Stimulated activated CD8-positive, alpha-beta memory T cell treated with anti-CD3 and anti-CD28 coated beads, Interleukin-4, amount 100 ng/mL, for 4 hours (primary cell): ENCODE data around the gene ROR2.

Experiments used
- DNase-seq, 2 donors: peaks; one replicate each; pipeline ENCODE4 v3.0.0-alpha.2; 2020; ENCODE audit warnings: low read depth in 2 of 2, low spot score in 1 of 2

ROR2 gene

DNA sequence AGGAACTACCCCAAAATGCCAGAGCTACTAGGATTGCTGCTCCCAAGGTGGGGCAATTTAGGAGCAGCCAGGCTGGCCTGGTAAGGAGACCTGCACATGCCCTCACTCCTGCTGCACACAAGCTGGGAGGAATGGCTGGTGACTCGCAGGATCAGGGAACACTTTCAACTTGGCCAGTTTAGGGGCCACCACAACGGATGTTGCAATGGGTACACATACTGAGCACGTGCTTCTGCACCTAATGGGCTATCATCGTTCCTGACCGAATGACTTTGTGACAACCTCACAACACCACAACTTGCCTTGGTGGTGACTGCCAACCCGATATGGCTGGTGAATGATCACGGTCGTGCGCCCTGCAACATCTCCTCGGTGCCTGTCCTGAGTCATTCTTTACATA lies 172.0 kb downstream of the ROR2 start:
- DNase-seq, result no peak

DNA sequence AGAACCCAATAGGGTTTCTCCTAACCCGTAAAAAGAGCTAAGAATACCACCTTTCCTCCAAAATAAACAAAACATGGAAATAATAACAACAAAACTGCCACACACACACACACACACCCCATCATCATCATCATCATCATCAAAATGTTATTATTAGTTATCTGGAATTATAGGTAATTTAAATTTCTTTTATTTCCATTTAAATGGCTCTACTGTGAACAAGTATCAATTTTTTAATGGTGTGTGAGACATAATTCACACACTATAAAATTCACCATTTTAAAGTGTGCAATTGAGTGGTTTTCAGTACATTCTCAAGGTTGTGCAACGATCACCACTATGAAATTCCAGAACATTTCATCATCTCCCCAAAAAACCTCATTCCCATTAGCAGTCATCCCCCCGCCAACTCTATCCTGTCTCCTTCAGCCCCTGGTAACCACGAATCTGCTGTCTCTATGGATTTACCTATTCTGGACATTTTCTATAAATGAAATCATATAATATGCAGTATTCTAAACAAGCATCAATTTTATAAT lies 172.7 kb downstream of the ROR2 start:
- no peak for DNase-seq

DNA sequence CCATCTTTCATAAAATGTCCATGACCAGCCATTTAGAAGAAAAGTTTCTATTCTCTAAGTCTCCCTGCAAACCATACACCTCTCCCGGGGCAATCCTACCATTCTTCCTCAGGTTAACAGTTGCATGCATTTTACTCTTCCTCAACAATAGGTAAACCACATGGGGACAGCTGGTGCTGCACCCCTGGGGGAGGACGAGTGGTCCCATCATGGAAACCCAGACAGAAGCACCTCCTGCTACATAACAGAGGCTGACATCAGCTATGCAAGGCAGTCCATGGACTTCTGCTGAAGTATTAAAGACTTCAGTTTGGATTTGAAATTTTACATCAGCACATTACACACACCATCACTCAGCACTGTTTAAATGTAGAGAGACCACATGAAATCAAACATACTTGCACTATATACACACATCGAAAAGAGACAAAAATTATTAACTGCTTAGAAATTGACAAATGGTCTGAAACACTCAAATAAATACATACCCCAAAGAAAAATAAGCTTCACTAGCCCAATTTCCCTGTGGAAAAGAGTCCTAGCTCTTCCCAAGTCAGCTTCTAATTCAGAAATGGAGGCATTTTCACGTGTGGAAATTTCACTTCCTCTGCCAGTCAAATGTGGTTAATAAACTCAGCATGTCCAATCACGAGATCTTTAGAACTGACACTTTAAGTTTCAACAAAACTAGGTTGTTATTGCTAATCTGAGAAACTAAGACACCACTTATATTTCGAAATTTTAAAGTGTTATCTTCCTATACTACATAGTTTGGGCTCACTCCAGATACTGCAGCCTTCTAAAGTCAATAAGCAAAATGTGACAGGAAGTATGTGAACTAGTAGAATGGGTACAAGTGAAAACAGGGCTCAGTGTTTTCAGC lies 173.4 kb downstream of the ROR2 start:
- DNase-seq, result no peak

DNA sequence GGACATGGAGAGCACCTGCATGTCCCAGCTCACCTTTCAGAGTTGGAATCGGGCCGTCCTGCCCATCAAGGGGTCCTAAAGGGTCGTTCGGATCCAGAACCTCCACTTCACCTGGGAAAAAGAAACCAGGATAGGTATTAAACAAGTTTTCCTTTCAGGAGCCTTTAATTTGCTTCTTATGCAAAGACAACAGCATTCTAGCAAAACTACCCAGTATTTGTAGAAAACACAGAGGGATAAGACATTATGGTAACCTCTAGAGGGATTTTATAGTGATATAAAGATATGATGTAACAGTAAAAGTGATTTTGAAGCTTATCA lies 174.4 kb downstream of the ROR2 start:
- no peak for DNase-seq

DNA sequence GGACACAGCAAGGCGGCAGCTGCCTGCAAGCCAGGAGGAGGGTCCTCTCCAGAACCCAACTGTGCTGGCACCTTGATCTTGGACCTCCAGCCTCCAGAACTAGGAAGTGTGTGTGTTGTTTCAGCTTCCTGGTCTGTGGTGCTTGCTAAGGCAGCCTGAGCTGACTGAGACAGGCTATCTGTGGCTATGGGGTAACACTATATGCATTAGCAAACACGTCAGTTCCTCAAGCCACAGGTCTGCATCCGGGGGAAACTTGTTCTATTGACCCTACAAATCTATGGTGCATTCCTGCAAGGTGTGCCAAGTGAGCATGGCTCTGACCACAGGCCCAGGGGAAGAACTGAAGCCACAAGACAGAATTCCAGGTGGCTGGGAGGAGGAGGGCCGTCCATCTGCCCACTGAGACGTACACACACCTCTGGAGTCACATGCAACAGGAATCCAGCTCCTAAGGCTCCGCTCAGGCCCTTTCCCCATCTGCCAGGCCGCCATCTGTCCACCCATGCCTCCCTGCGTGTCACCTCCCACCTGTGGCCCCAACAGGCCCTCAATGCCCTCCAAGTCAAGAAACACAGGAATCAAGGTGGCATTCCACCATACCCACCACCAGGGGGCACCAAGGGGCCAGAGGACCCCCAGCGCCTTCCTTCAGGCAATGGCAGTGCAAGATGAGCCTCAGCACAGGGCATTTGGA lies 174.9 kb downstream of the ROR2 start:
- DNase-seq, result peak; percentile 20 to 50

DNA sequence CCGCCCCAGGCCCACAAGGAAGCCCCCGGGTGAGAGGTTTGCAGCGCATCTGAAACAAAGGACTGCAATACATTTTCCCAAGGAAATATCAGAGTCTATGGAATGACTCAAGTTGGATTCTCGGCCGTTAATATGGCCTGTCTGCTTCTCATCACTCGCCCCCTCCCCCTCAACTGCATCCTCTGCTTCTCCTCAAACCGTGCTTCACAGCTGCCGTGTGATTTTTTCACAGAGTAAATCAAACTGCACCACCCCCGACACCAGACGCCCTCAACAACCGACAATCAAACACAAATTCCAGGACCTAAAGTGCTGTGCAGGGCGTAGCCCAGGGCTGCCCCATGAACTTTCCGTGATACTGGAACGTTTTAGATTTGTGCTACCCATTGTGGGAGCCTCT lies 176.9 kb downstream of the ROR2 start:
- DNase-seq, result no peak

DNA sequence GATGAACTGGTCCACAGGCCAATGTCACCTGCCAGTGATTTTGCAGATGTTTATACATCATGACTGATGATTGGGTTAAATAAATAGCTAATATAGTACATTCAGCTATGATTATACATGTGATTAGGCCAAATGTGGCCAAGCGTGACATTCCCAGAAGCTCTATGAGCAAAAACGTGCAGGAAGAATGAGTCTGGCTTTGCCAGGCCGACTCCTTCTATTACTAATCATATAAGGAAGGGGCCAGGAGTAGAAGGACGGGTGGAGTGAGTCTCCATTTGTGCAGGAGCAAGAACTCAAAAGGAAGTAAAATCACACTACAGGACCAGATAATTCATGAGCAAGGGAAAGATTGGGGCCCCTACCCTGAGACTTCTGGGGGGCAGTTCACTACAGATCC lies 178.2 kb downstream of the ROR2 start:
- DNase-seq, result no peak

DNA sequence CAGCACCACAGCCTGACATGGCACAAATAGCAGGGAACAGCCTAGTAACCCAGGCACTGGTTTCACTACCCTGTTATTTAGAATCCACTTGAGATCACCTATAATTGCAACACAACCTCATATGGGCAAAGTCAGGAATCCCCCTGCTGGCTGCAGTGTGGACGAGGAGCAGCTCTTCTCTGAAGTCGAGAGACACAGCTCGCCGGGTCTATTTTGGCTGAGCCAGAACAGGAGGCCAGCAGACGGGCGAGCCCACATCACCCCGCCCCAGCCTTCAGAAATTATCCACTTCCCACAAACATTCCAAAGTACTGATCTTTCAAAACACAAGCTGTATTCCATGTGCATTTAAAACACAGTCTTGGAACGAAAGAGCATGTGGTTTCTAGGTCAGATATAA lies 179.0 kb downstream of the ROR2 start:
- DNase-seq, result no peak

DNA sequence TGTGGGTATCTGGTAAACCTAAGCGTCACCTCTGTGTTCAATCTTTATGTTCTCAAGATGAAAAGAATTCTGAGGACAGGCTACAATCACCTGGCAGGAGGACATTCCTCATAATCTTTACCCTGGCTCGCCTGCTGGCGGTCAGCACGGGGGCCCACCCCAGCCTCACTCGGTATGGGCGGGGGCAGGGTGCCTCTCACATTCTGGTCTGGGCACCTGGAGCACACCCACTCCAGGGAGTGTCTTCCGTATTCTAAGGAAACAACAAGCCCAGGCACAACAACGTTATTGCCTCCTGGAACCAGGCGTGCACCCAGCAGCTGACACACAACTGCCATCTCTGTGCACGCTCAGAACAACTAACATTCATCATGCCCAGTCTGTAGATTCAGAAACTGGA lies 179.8 kb downstream of the ROR2 start:
- DNase-seq, result no peak

DNA sequence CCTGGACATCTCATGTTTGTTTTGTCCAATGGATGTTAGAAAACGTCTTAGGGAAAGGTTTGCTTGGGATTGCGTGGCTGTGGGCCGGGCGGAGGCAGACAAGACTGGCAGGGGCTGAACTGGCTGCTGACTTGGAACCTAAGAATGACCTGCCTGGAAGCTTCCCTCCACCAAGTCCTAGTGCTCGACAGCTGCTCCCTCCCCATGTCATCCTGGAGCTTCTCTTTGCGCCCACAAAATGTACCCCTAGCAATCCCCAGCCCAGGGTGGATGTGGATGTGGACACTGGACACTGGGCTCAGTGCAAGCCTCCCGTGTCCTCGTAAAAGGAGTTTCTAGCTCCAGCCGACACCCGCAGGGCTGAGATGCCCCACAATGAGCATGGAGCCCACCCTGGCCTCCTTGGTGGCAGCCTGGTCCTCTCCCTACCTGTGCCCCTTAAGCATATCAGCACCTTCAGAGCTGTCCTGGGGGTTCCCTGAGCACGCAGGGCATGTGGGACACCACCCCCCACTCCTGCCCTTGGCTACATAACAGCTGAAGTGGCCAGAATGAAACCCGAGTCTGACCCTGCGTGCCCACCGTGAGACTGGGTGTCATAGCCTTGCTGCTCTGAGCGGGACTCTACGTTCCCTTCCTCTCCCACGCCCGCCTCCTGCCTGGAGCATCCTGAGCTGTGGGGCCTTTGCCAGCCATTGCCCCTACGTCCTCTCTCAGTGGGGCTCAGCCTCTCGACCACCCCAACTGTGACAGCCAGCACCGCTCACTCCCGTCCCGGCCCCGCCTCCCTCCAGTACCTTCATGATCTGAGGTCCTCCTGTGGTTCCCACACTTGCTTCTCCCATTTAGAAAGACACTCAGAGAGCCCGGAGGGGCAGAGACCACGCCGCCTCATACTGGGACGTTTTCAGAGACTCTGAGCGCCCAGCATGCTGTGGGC lies 180.8 kb downstream of the ROR2 start:
- DNase-seq, result no peak

DNA sequence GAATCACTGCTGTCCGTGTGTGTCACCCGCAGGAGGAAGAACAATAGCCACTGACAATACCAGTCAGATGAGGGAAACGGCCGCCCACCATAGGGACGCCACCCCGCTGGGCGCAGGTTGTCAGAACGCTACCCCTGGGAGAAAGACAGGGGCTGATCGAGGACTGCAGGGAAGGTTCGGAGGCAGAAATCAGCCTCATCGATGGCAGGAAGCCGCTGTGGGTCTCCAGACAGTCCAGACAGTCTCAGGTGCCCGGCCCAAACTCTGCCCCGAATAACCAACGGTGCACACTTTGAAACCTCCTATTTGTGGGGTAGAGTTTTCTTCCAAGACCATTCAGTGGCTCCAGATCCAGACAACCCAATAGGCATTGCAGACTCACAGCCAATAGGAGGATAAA lies 181.5 kb downstream of the ROR2 start:
- no peak for DNase-seq

DNA sequence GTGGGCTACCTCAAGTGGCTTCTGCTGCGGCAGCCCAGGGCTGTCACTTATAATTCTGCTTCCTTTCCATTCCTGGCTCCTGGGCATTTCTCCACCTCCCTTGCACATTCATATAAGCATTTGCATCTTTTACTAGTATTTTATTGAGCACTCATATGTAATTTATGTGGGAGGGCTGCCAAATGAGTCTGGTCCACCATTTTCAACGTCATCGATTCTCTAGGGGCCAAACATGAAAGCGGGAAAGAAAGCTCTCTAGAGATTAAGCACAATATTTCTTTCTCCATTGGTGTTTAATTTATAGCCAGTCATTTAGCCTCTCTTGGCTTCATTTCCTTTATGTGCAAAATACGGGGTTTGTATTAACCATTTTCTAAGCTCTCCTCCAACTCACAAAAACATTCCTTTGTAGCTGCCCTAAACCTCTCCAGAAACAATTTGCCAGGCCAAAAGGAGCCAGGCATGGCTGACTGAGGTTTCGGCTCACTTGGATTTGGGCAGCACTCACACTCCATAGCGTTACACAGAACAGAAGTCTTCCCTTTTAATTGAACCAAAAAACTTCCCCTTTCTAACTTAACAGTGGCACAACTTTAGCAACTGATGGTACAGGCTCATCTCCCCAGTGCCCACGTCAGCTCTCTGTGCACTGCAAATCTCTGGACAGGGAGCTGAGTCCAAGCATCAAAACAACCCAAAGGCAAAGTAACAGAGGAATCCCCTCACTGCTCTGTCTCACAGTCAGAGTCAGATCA lies 183.5 kb downstream of the ROR2 start:
- no peak for DNase-seq

DNA sequence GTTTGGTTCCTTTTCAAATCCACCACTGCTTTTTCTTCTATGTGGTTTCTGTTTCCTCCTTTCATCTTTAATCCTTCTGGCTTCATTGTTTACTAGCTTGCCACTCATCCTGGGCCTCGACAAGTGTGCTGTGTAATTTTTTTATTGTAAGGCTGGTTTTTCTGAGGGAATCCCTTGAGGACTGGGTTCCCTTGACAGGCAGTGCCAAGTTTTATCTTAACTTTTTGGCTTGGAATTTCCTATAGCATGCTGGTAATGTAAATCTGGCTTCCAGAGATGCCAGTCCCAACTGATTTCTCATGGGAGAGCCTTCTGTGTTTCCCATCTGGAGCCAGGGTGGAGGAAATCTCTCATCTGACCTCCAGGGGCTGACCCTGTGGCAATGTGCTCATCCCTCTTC lies 184.7 kb downstream of the ROR2 start:
- no peak for DNase-seq

DNA sequence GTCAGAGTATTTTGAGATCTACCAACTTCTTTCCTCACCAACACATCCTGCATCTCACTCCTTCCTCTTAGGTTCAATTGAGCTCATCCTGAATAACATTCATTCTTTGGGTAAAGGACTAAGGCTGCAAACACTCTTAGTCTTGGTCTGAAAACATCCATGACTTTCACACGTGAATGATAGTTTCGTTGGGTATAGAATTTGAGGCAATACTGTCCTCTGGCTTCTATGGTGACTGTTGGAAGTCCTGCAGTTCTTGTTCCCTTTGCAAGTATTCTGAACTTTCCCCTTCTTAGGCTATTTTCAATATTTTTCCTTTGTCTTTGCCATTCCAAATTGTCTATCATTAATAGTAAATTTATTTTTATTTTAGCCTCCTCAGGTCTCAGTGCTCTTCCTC lies 185.4 kb downstream of the ROR2 start:
- DNase-seq, result no peak

DNA sequence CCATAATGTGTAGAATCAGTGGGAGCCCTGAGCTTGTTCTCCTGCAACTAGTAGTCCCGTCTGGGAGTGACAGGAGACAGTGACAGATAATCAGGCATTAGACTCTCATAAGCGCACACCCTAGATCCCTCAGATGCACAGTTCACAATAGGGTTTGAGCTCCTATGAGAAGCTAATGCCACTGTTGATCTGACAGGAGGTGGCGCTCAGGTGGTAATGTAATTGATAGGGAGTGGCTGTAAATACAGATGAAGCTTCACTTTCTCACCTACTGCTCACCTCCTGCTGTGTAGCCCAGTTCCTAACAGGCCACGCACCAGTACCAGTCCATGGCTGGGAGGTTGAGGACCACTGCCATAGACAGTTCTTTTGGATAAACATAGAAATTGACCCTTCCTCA lies 188.7 kb downstream of the ROR2 start:
- DNase-seq, result no peak

DNA sequence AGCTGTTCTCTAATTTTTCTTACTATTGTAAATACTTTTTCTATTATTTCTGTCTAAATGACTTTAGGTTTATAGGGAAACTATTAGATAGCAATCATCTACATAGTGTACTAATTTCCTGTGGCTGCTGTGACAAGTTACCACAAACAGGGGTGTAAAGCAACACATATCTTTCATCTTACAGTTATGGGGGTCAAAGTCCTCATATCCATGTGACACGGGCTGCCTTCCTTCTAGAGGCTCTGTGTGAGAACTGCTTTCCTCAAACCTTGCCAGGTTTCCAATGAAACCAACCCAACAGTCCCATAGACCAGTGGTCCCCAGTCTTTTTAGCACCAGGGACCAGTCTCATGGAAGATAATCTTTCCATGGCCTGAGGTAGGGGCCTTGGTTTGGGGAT lies 189.1 kb downstream of the ROR2 start:
- DNase-seq, result no peak

DNA sequence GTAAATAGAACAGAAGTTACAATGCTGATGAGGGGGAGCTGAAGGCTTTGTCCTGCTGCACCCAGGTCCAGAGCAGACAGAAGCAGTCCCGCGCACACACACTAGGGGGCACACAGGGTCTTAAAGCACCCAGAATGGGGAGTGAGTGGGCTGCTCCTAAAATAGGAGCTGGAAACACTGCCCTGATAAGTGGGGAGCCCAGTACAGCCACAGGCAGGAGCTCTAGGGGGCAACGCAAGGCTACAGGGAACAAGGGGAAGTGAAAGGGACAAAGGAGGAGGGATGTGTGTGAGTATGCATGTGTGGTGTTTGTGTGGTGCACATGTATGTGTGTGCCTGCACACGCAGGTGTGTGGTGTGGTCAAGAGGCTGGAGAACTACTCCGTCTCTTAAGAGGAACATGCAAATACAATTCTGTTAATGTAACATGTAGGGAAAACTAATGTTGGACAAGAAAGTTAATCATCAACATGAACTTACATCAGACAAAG lies 191.5 kb downstream of the ROR2 start:
- DNase-seq, result no peak

DNA sequence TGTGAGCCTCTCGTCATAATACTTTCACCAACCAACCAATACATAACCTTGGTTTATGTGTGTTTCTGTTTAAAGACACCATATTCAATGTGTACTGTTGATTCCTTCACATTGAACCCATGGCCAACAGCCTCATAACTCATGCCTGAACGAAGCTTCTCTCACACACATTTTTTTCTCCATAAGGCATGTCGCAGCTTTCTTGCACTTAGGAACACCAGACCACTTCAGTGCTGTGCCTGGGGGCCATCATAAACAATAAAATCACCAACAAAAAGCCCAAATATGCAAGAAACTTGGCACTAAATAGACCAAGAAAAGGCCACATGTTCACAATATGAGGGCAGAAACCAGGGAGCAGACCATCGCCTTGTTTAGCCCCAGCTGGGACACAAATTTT lies 192.2 kb downstream of the ROR2 start:
- DNase-seq, result no peak

DNA sequence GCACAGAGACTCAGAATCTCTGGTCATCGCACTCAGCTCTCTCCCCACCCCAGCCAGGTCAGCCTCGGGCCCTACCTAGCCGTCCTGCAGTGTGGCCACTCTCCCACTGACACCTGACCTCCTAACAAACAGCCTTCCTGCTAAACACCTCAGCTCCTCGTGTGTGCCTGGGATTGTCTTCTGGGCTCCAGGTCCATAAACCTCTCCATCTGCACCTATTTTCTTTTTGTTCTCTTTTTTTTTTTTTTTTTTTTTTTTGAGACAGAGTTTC lies 193.6 kb downstream of the ROR2 start:
- DNase-seq, result no peak

DNA sequence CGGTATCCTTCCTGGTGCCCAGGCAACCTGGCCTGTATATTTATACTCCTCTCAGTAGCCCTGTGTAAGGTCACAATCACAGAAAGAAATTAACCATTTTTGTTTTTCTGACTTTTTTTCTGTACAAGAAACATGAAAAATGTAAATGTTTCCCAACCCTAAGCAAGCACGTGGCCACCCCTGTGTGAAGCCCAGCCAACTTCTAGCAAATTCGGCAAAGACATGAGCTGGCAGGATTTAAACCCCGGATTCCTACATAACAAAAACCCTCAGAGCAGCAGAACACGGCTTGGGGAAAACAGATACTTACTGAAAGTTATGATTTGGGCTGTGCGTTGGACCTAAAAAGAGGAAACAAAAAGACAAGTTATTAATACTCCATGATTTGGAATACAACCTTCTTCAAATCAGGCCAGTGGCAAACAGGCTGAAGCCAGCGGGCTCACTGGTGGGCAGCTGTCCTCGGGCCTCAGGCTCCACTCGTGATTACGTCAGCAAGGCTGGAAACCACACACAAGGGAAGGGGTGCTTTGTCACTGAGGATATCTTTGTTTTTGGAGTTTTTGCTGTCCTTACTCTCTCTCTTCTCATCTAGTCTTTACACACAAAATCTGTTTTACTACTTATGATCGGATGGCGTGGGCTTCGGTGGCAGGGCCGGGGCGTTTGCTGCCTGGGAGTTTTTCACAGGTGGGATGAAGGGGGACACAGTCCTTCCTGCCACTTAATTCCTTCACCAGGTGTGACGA lies 194.1 kb downstream of the ROR2 start:
- no peak for DNase-seq
